Prostate gland (tissue), 2 donors: Measurements from ENCODE around the gene FRMD3. TPM values are rescaled to one million over a fixed set of nuclear protein-coding genes. Genes with fewer than 3 reads are reported as not detected.
A peak's percentile ranks its signal among the peaks of the same experiment; 100 is the strongest.

Source experiments
- DNase-seq: peaks from one replicate; pipeline ENCODE4 v3.0.0-alpha.2; 2019; ENCODE audit warnings: low spot score
- H3K27ac ChIP-seq, 2 donors: fragments of 200-600 bp; sonication (generic); 2 replicates each; pipeline ENCODE4 v1.5.1; 2017 to 2019
- H3K27me3 ChIP-seq: fragments of 200-600 bp; sonication (generic); replicated peaks from 2 replicates; pipeline ENCODE4 v1.5.1; 2019; ENCODE audit not compliant: insufficient read depth
- H3K36me3 ChIP-seq, 2 donors: fragments of 200-600 bp; sonication (generic); 1 replicate in 1 of 2; 2 replicates in 1 of 2; pipeline versions ENCODE4 v1.5.1 to v1.8.1; 2017 to 2019
- H3K4me1 ChIP-seq: fragments of 200-600 bp; sonication (generic); replicated peaks from 2 replicates; pipeline ENCODE4 v1.5.1; 2019
- H3K4me3 ChIP-seq, 2 donors: fragments of 200-600 bp; sonication (generic); 2 replicates each; pipeline ENCODE4 v1.5.1; 2017 to 2019
- H3K9me3 ChIP-seq: fragments of 200-600 bp; sonication (generic); 2 replicates; pipeline ENCODE4 v1.5.1; 2017
- POLR2A ChIP-seq: fragments of 450-650 bp; IDR thresholded peaks from one replicate; pipeline ENCODE4 v1.6.1; 2016; ENCODE audit warnings: antibody characterized with exemption, mild to moderate bottlenecking
- POLR2AphosphoS5 ChIP-seq: sonication (generic); formaldehyde crosslinking; IDR thresholded peaks from one replicate; pipeline ENCODE4 v1.6.1; 2017; ENCODE audit warnings: antibody characterized with exemption
- WGBS: methylation state at CpG from one replicate; pipeline ENCODE4 v1.1.5; 2018; 5-methylcytosine and 5-hydroxymethylcytosine counted together
- intact Hi-C: fragments of 100-400 bp; cut with DNase I; formaldehyde crosslinking; loops from one replicate; pipeline ENCODE4 v1.14.2; 2022
- total RNA-seq, 2 donors: library from RNA; depleted of rRNA; stranded (reverse); fragments of >200 nt; gene quantifications; one replicate each; pipeline ENCODE4 v1.1.0, GENCODE V29; 2016
- TF ChIP-seq, protein P1 (sequence below), 4 experiments: fragments of 200-600 bp in 2 of 4; fragments of 450-650 bp in 2 of 4; sonication (generic) in 2 of 4; IDR thresholded peaks; 1 replicate in 3 of 4; 2 replicates in 1 of 4; pipeline ENCODE4 v1.5.1; 2016 to 2019; ENCODE audit warnings: antibody characterized with exemption in 4 of 4, mild to moderate bottlenecking in 2 of 4, moderate library complexity in 2 of 4

Gene FRMD3
- total RNA-seq, 2 donors from 2014 or later, result 2.3 to 3.4 TPM

DNA sequence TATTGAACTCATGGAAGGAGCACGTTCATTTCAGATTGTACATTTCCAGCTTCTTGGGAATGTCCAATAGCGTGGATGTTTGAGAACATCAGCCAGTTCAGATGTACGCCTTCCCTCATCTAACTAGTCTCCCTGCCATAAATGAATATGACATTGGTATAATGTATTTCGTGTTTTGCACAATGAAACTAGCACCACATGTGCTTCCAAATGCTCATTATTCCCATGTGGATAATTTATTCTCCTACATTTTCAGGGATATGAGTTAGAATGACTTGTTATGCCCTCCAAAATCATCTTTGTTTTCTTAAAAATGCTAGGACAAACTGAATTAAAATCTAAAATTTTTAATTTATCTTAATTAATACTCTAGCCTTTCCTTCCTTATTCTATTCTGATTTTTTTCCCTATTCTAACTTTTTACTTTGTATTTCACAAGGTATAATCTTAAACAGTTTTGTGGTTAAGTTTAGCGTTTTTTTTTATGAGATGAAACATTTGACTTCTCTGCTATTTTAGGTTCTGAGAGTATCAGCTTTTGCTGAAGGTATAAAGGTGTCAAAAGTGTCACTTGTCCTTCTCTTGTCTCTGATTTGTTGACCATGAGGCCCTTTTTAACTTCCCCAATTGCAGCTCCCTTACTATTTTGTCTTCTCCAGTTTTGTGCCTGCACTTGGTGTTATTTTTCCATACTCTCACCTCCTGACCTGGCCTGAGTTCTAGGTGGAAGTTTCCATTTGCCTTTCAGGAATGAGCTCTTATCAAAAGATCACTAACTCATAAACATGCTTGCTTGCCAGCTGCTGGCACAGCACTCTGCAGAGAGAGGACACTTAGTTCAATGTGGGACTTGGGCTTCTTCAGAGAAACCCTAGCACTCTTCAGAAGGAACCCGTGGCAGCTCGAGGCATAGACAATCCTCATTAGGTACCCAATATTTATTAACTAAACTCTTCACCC lies 106.8 kb downstream of the FRMD3 start:
- Histone ChIP-seq H3K27ac (peak overlapping the region; percentile 6 to 58), H3K36me3 (no peaks in the 10 kb centered on the region), H3K27me3 (no peaks in the 10 kb centered on the region), H3K4me3 (no peak overlapping the region), H3K4me1 (peaks cover 7% of the 10 kb centered on the region), H3K9me3 (no peaks in the 10 kb centered on the region)
- peak; percentile 62 for DNase-seq
- TF ChIP-seq POLR2AphosphoS5, result peak; percentile 61
- TF ChIP-seq POLR2A, result no peak
- intact Hi-C loops, result no loop called here
- WGBS, result 47% methylated on average over 7 of the region's 7 CpGs

DNA sequence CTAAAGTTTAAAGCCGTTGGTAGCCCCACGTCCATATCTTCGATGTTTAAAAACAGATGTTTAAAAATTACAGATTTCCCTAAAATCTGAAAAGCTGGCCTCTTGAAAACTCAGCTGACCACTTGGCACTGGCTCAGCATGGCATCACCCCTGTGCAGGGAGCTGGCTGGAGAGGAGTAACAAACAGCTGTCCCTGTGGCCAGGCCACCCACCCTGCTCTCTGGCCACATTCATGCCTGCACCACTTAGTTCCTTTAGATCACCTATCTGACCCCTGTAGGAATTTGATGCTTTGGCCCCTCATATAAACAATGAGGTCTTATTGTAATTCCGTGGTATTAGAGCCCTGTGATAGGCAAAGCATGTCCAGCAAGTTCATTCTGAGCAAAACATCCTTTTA lies 107.5 kb downstream of the FRMD3 start:
- H3K9me3 ChIP-seq, result no peaks in the 10 kb centered on the region
- 82% methylated on average over 4 of the region's 4 CpGs for WGBS
- DNase-seq, result no peak
- no peaks in the 10 kb centered on the region for H3K36me3 ChIP-seq
- no peak overlapping the region for H3K27ac ChIP-seq
- H3K4me1 ChIP-seq, result peaks cover 7% of the 10 kb centered on the region
- H3K4me3 ChIP-seq, result no peak overlapping the region
- H3K27me3 ChIP-seq, result no peaks in the 10 kb centered on the region
- intact Hi-C loops, result no loop called here
- TF ChIP-seq, protein P1, sequence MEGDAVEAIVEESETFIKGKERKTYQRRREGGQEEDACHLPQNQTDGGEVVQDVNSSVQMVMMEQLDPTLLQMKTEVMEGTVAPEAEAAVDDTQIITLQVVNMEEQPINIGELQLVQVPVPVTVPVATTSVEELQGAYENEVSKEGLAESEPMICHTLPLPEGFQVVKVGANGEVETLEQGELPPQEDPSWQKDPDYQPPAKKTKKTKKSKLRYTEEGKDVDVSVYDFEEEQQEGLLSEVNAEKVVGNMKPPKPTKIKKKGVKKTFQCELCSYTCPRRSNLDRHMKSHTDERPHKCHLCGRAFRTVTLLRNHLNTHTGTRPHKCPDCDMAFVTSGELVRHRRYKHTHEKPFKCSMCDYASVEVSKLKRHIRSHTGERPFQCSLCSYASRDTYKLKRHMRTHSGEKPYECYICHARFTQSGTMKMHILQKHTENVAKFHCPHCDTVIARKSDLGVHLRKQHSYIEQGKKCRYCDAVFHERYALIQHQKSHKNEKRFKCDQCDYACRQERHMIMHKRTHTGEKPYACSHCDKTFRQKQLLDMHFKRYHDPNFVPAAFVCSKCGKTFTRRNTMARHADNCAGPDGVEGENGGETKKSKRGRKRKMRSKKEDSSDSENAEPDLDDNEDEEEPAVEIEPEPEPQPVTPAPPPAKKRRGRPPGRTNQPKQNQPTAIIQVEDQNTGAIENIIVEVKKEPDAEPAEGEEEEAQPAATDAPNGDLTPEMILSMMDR (IDR thresholded peaks at IDR 0.05), result no peak
- no peak for TF ChIP-seq POLR2A
- TF ChIP-seq POLR2AphosphoS5, result no peak

DNA sequence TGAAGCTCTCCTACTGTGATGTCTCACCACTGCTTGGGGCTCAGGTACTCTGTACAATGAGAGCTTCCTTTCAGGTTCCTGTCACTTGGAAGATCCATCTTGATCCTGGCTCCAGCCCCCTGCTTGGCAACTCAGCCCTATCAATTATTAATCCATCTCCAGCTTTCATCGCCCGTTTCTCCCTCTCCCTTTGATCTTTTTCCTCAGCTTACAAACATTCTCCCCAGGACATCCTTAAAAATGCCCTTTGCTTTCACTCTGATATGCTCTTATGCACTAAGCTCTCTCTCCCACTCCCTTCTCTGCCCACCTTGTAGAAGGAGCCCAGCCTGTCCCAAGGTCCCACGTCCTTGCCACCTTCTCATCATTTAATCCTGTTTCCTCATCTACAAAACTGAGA lies 109.0 kb downstream of the FRMD3 start:
- peaks cover 7% of the 10 kb centered on the region for H3K4me1 ChIP-seq
- H3K4me3 ChIP-seq, result no peak overlapping the region
- 68% methylated on average over 3 of the region's 3 CpGs for WGBS
- intact Hi-C loops, result no loop called here
- TF ChIP-seq POLR2AphosphoS5 (no peak), POLR2A (no peak)
- TF ChIP-seq, protein P1 (IDR thresholded peaks at IDR 0.05), result no peak
- H3K36me3 ChIP-seq, result no peaks in the 10 kb centered on the region
- no peaks in the 10 kb centered on the region for H3K9me3 ChIP-seq
- DNase-seq, result no peak
- H3K27ac ChIP-seq, result no peak overlapping the region
- H3K27me3 ChIP-seq, result no peaks in the 10 kb centered on the region

DNA sequence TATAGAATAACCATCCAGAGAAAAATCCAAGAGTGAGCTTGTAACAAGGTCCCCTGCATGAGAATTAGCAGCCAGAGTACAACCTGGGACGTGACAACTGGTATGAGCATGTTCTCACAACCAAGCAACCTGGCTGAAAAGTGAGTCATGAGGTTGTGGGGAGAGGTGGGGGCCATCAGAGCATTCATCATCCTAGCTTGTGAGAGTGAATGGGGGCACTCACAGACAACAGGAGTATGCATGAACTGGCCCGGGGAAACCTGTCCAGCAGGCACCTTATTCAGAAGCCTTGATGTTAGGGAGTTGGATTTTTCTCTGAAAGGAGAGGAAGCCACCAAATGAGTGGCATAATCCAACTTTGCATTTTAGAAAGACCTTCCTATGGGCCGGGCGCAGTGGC lies 113.0 kb downstream of the FRMD3 start:
- intact Hi-C loops, result no loop called here
- TF ChIP-seq POLR2AphosphoS5, result no peak
- TF ChIP-seq, protein P1 (IDR thresholded peaks at IDR 0.05), result no peak
- TF ChIP-seq POLR2A, result no peak
- no peaks in the 10 kb centered on the region for H3K36me3 ChIP-seq
- no peak overlapping the region for H3K4me3 ChIP-seq
- H3K27me3 ChIP-seq, result no peaks in the 10 kb centered on the region
- H3K4me1 ChIP-seq, result no peaks in the 10 kb centered on the region
- WGBS, result 63% methylated on average over 4 of the region's 4 CpGs
- peak; percentile 10 for DNase-seq
- no peaks in the 10 kb centered on the region for H3K9me3 ChIP-seq
- no peak overlapping the region for H3K27ac ChIP-seq

DNA sequence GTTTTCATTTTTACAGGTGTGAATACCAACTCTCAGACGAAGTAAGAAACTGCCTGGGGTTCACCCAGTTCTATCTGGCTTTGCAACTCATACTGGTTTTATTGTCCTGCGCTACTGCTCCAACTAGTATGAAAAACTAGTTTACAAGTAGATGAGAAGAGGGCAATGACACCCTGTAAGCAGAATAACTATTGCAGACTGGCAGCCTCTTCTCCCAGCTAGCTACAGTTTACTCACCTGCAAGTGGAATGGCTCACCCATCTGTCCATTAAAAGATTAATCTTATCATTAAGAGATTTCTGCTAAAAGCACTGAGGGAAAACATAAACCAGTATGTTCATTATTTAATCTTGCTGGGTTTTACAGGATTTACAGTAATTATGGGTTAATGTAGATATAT lies 113.4 kb downstream of the FRMD3 start:
- WGBS, result 30% methylated on average over 2 of the region's 2 CpGs
- no peak overlapping the region for H3K4me3 ChIP-seq
- H3K9me3 ChIP-seq, result no peaks in the 10 kb centered on the region
- H3K36me3 ChIP-seq, result no peaks in the 10 kb centered on the region
- intact Hi-C loops, result no loop called here
- no peak overlapping the region for H3K27ac ChIP-seq
- H3K27me3 ChIP-seq, result no peaks in the 10 kb centered on the region
- TF ChIP-seq, protein P1 (IDR thresholded peaks at IDR 0.05), result no peak
- TF ChIP-seq POLR2A (no peak), POLR2AphosphoS5 (no peak)
- DNase-seq, result no peak
- no peaks in the 10 kb centered on the region for H3K4me1 ChIP-seq
